ENCODE results near the gene DLGAP1. TPM values are rescaled to one million over a fixed set of nuclear protein-coding genes. Genes with fewer than 3 reads are reported as not detected.

DLGAP1 gene
- total RNA-seq, 4 donors from 2014 or later = 2.0 to 4.7 (median 2.1) TPM; not detected in 1

- no peaks in the 10 kb centered on the region for H3K9me3 ChIP-seq
- TF ChIP-seq, protein P1, sequence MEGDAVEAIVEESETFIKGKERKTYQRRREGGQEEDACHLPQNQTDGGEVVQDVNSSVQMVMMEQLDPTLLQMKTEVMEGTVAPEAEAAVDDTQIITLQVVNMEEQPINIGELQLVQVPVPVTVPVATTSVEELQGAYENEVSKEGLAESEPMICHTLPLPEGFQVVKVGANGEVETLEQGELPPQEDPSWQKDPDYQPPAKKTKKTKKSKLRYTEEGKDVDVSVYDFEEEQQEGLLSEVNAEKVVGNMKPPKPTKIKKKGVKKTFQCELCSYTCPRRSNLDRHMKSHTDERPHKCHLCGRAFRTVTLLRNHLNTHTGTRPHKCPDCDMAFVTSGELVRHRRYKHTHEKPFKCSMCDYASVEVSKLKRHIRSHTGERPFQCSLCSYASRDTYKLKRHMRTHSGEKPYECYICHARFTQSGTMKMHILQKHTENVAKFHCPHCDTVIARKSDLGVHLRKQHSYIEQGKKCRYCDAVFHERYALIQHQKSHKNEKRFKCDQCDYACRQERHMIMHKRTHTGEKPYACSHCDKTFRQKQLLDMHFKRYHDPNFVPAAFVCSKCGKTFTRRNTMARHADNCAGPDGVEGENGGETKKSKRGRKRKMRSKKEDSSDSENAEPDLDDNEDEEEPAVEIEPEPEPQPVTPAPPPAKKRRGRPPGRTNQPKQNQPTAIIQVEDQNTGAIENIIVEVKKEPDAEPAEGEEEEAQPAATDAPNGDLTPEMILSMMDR (IDR thresholded peaks at IDR 0.05) = no peak
- TF ChIP-seq POLR2AphosphoS5 (IDR thresholded peaks at IDR 0.05) (no peak), POLR2A (IDR thresholded peaks at IDR 0.05) (no peak), EP300 (IDR thresholded peaks at IDR 0.05) (no peak)
- peaks cover 12% of the 10 kb centered on the region for H3K4me1 ChIP-seq
- H3K27me3 ChIP-seq = no peaks in the 10 kb centered on the region
- H3K4me3 ChIP-seq = no peak overlapping the region
- no peak for DNase-seq (ENCODE audit: low spot score in 2 of 2)
- no peak overlapping the region for H3K27ac ChIP-seq
- WGBS = 78% methylated on average over 4 of the region's 4 CpGs
- H3K36me3 ChIP-seq = no peaks in the 10 kb centered on the region
These were observed 794.2 kb downstream of the DLGAP1 start for GRCh38 chr18:3660739-3661515.

- WGBS = 94% methylated on average over 1 of the region's 1 CpG
These were observed 796.6 kb downstream of the DLGAP1 start for GRCh38 chr18:3658529-3658928.

GRCh38 chr18:3655254-3656050 lies 799.7 kb downstream of the DLGAP1 start:
- Histone ChIP-seq H3K27ac (no peak overlapping the region), H3K4me3 (no peak overlapping the region), H3K9me3 (no peaks in the 10 kb centered on the region), H3K4me1 (peaks cover 11% of the 10 kb centered on the region), H3K27me3 (no peaks in the 10 kb centered on the region), H3K36me3 (no peaks in the 10 kb centered on the region)
- DNase-seq (ENCODE audit: low spot score in 2 of 2) = no peak
- TF ChIP-seq POLR2A (IDR thresholded peaks at IDR 0.05) (no peak), EP300 (IDR thresholded peaks at IDR 0.05) (no peak), POLR2AphosphoS5 (IDR thresholded peaks at IDR 0.05) (no peak)
- TF ChIP-seq, protein P1 (IDR thresholded peaks at IDR 0.05) = no peak
- WGBS = 85% methylated on average over 14 of the region's 15 CpGs

More at GRCh38 chr18:3658529-3658928, 796.6 kb downstream of the DLGAP1 start:
- H3K4me1 ChIP-seq = no peaks in the 10 kb centered on the region
- H3K36me3 ChIP-seq = no peaks in the 10 kb centered on the region
- H3K27me3 ChIP-seq = no peaks in the 10 kb centered on the region
- H3K4me3 ChIP-seq = no peak overlapping the region
- TF ChIP-seq EP300 (IDR thresholded peaks at IDR 0.05) (no peak), POLR2A (IDR thresholded peaks at IDR 0.05) (no peak), POLR2AphosphoS5 (IDR thresholded peaks at IDR 0.05) (no peak)
- TF ChIP-seq, protein P1 (IDR thresholded peaks at IDR 0.05) = no peak
- no peak for DNase-seq (ENCODE audit: low spot score in 2 of 2)
- no peak overlapping the region for H3K27ac ChIP-seq
- no peaks in the 10 kb centered on the region for H3K9me3 ChIP-seq

DNA sequence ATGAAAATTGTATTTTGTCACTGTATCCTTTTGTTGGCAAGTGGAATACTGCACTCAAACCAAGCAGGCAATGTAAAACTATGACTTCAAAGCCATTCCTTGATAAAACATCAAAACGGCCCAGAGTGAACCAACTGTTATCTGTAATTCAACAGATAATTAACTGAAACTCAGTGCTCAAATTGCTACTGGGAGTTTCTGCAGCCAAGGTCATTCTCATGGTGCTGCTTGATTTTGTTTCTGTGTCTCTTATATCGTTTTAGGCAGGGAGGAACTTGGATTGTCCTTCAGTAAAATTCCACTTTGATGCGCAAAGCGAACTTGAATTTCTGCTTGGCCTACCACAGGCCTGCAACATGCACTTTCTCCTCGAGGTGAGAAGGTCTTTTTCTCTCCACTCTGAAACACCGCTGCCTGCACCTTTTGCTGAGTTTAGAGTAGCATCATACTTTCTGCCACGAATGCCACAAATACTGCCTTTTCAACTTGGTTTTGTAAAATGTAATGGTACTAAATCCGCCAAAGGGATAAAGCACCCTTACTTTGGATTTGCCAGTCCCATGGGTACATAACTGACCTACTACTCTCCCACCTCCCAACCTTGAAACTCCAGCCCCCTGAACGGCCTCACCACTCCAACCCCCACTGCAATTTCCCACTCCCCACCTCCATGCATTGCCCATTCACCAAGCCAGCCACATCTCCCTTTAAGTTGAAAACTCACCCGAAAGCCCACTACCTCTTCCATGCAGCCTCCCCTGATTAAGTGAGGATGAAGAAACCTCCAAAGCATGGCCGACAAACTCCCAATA lies 800.5 kb downstream of the DLGAP1 start:
- H3K27me3 ChIP-seq = no peaks in the 10 kb centered on the region
- peaks cover 12% of the 10 kb centered on the region for H3K4me1 ChIP-seq
- no peaks in the 10 kb centered on the region for H3K9me3 ChIP-seq
- no peak for DNase-seq (ENCODE audit: low spot score in 2 of 2)
- TF ChIP-seq POLR2A (IDR thresholded peaks at IDR 0.05) = no peak
- no peak for TF ChIP-seq EP300 (IDR thresholded peaks at IDR 0.05)
- TF ChIP-seq POLR2AphosphoS5 (IDR thresholded peaks at IDR 0.05) = no peak
- TF ChIP-seq, protein P1 (IDR thresholded peaks at IDR 0.05) = no peak
- WGBS = 87% methylated on average over 11 of the region's 11 CpGs
- H3K27ac ChIP-seq = no peak overlapping the region
- no peak overlapping the region for H3K4me3 ChIP-seq
- no peaks in the 10 kb centered on the region for H3K36me3 ChIP-seq
